Gastrocnemius medialis (tissue), 4 donors: ENCODE measurements around the gene PTPRQ. TPM values are rescaled to one million over a fixed set of nuclear protein-coding genes. Genes with fewer than 3 reads are reported as not detected.

Source experiments
- ATAC-seq, 2 donors: fragments of 150-250 bp; one replicate each; pipeline ENCODE4 v1.9.1; 2016
- DNase-seq, 2 donors: peaks; one replicate each; pipeline ENCODE4 v3.0.0-alpha.2; 2019
- H3K27ac ChIP-seq, 4 donors: fragments of 200-600 bp; sonication (generic); 1 replicate in 1 of 4; 2 replicates in 3 of 4; pipeline ENCODE4 v1.5.1; 2016 to 2018; ENCODE audit warnings: mild to moderate bottlenecking in 2 of 4, moderate library complexity in 1 of 4
- H3K27me3 ChIP-seq, 3 donors: fragments of 200-600 bp; sonication (generic) in 2 of 3; 1 replicate in 1 of 3; 2 replicates in 2 of 3; pipeline versions ENCODE4 v1.5.1 to v1.6.0; 2016 to 2019; ENCODE audit warnings: mild to moderate bottlenecking in 1 of 3, moderate library complexity in 1 of 3
- H3K36me3 ChIP-seq, 2 donors: fragments of 200-600 bp; sonication (generic) in 1 of 2; one replicate each; pipeline ENCODE4 v1.5.1; 2017 to 2018
- H3K4me1 ChIP-seq, 2 donors: fragments of 200-600 bp; sonication (generic) in 1 of 2; one replicate each; pipeline ENCODE4 v1.5.1; 2016 to 2017; ENCODE audit warnings: mild to moderate bottlenecking in 2 of 2
- H3K4me3 ChIP-seq, 4 donors: fragments of 200-600 bp; sonication (generic) in 3 of 4; 1 replicate in 1 of 4; 2 replicates in 3 of 4; pipeline ENCODE4 v1.5.1; 2016 to 2019; ENCODE audit warnings: mild to moderate bottlenecking in 2 of 4
- H3K9me3 ChIP-seq, 3 donors: fragments of 200-600 bp; sonication (generic) in 2 of 3; 1 replicate in 1 of 3; 2 replicates in 2 of 3; pipeline ENCODE4 v1.5.1; 2016 to 2019
- CTCF ChIP-seq, 5 experiments: fragments of 450-650 bp in 3 of 5; fragments of 200-600 bp in 2 of 5; sonication (generic) in 2 of 5; IDR thresholded peaks in 4 of 5; conservative IDR thresholded peaks in 1 of 5; 1 replicate in 4 of 5; 2 replicates in 1 of 5; pipeline ENCODE4 v1.5.1; 2016 to 2019; ENCODE audit warnings: antibody characterized with exemption in 5 of 5, mild to moderate bottlenecking in 3 of 5, moderate library complexity in 3 of 5
- POLR2A ChIP-seq, 2 donors: fragments of 450-650 bp; IDR thresholded peaks; one replicate each; pipeline ENCODE4 v1.6.1; 2017; ENCODE audit warnings: antibody characterized with exemption in 2 of 2, mild to moderate bottlenecking in 2 of 2, moderate library complexity in 2 of 2
- in situ Hi-C, 4 donors: fragments of 200-750 bp; cut with MboI; loops; one replicate each; pipeline versions ENCODE4 v1.15.0 to v1.8.0; 2017; ENCODE audit warnings: low sequenced_read_pairs in 4 of 4
- intact Hi-C: fragments of 100-400 bp; cut with DNase I; formaldehyde crosslinking; loops from one replicate; pipeline ENCODE4 v1.15.1; 2023; ENCODE audit warnings: low total_unique reads
- total RNA-seq, 4 donors: library from RNA; depleted of rRNA; stranded (reverse); fragments of >200 nt; gene quantifications; one replicate each; pipeline versions ENCODE4 v1.1.0 to v1.2.3, GENCODE V29; 2016

PTPRQ gene
- total RNA-seq, 4 donors from 2014 or later = 0.02 to 0.91 (median 0.46) TPM; not detected in 1

GRCh38 chr12:80504389-80505163 lies 60.5 kb downstream of the PTPRQ start:
- intact Hi-C loops (no loop called here), in situ Hi-C loops (no loop called here)
- Histone ChIP-seq H3K27ac (no peak overlapping the region), H3K9me3 (no peaks in the 10 kb centered on the region), H3K27me3 (no peaks in the 10 kb centered on the region), H3K4me3 (no peak overlapping the region), H3K4me1 (no peaks in the 10 kb centered on the region), H3K36me3 (no peaks in the 10 kb centered on the region)
- no peak for TF ChIP-seq CTCF (IDR thresholded peaks at IDR 0.05 in 4 of 5, conservative IDR thresholded peaks at IDR 0.05 in 1 of 5)
- no peak for TF ChIP-seq POLR2A (IDR thresholded peaks at IDR 0.05)
- ATAC-seq (no peak), DNase-seq (no peak)

- Histone ChIP-seq H3K36me3 (no peaks in the 10 kb centered on the region), H3K9me3 (no peaks in the 10 kb centered on the region), H3K27ac (no peak overlapping the region), H3K27me3 (no peaks in the 10 kb centered on the region), H3K4me3 (no peak overlapping the region), H3K4me1 (no peaks in the 10 kb centered on the region)
- intact Hi-C loops (no loop called here), in situ Hi-C loops (no loop called here)
- no peak for DNase-seq
- ATAC-seq = peak in 1 of 2 donors; percentile 42
- TF ChIP-seq POLR2A (IDR thresholded peaks at IDR 0.05) (no peak), CTCF (IDR thresholded peaks at IDR 0.05 in 4 of 5, conservative IDR thresholded peaks at IDR 0.05 in 1 of 5) (no peak)
Observed at GRCh38 chr12:80509781-80510556, 65.9 kb downstream of the PTPRQ start.

- Histone ChIP-seq H3K36me3 (no peaks in the 10 kb centered on the region), H3K9me3 (no peaks in the 10 kb centered on the region), H3K4me1 (no peaks in the 10 kb centered on the region), H3K27me3 (no peaks in the 10 kb centered on the region), H3K4me3 (no peak overlapping the region), H3K27ac (no peak overlapping the region)
- intact Hi-C loops = no loop called here
- TF ChIP-seq POLR2A (IDR thresholded peaks at IDR 0.05) (no peak), CTCF (IDR thresholded peaks at IDR 0.05 in 4 of 5, conservative IDR thresholded peaks at IDR 0.05 in 1 of 5) (no peak)
- no peak for ATAC-seq
- in situ Hi-C loops = no loop called here
- no peak for DNase-seq
Observed at GRCh38 chr12:80512781-80513180, 68.7 kb downstream of the PTPRQ start.

- intact Hi-C loops (no loop called here), in situ Hi-C loops (no loop called here)
- H3K9me3 ChIP-seq = no peaks in the 10 kb centered on the region
- no peak overlapping the region for H3K4me3 ChIP-seq
- TF ChIP-seq CTCF (IDR thresholded peaks at IDR 0.05 in 4 of 5, conservative IDR thresholded peaks at IDR 0.05 in 1 of 5) (no peak), POLR2A (IDR thresholded peaks at IDR 0.05) (no peak)
- H3K36me3 ChIP-seq = no peaks in the 10 kb centered on the region
- H3K27me3 ChIP-seq = no peaks in the 10 kb centered on the region
- ATAC-seq = no peak
- no peak overlapping the region for H3K27ac ChIP-seq
- no peak for DNase-seq
- H3K4me1 ChIP-seq = no peaks in the 10 kb centered on the region
Observed at GRCh38 chr12:80513211-80513610, 69.2 kb downstream of the PTPRQ start.
